HG03432 (cell line): Measurements from ENCODE around the gene DZIP3.
"Not testable (repeated sequence)": the region's sequence is repeated elsewhere in the genome, so short reads cannot be mapped to it uniquely, and the experiment has no call there.

Experiments
- ATAC-seq: cut with Tn5 transposase; IDR thresholded peaks from one replicate; pipeline ENCODE4 v1.9.1; 2021; ENCODE audit warnings: mild to moderate bottlenecking, moderate library complexity; ENCODE audit not compliant: unreplicated experiment

DZIP3 gene

GRCh38 chr3:108672701-108673100, 83.2 kb downstream of the DZIP3 start:
- ATAC-seq, result no peak

- peak; percentile 45 for ATAC-seq
Measured at GRCh38 chr3:108673988-108674661, 84.6 kb downstream of the DZIP3 start.

- ATAC-seq, result no peak
Measured at GRCh38 chr3:108677811-108678210, 88.3 kb downstream of the DZIP3 start.

GRCh38 chr3:108692286-108692685, 102.8 kb downstream of the DZIP3 start:
- not testable (repeated sequence) for ATAC-seq

- ATAC-seq, result no peak
Measured at GRCh38 chr3:108698461-108698860, 108.9 kb downstream of the DZIP3 start.

- no peak for ATAC-seq
Measured at GRCh38 chr3:108705045-108705444, 115.5 kb downstream of the DZIP3 start.

- ATAC-seq, result no peak
Measured at GRCh38 chr3:108713009-108713516, 123.5 kb downstream of the DZIP3 start.

GRCh38 chr3:108713816-108714215, 124.3 kb downstream of the DZIP3 start:
- no peak for ATAC-seq

- ATAC-seq, result no peak
Measured at GRCh38 chr3:108718454-108718853, 128.9 kb downstream of the DZIP3 start.

GRCh38 chr3:108719178-108719806, 129.8 kb downstream of the DZIP3 start:
- ATAC-seq, result no peak

- ATAC-seq, result no peak
Measured at GRCh38 chr3:108722724-108723123, 133.2 kb downstream of the DZIP3 start.

- no peak for ATAC-seq
Measured at GRCh38 chr3:108724101-108724500, 134.6 kb downstream of the DZIP3 start.

- no peak for ATAC-seq
Measured at GRCh38 chr3:108728105-108728504, 138.6 kb downstream of the DZIP3 start.

- no peak for ATAC-seq
Measured at GRCh38 chr3:108728934-108729333, 139.4 kb downstream of the DZIP3 start.

GRCh38 chr3:108736821-108737220, 147.3 kb downstream of the DZIP3 start:
- ATAC-seq, result no peak

GRCh38 chr3:108742929-108743328, 153.4 kb downstream of the DZIP3 start:
- no peak for ATAC-seq
